ENCODE data around the gene MAST2. TPM values are rescaled to one million over a fixed set of nuclear protein-coding genes. Genes with fewer than 3 reads are reported as not detected.
"Not testable (repeated sequence)": the region's sequence is repeated elsewhere in the genome, so short reads cannot be mapped to it uniquely, and the experiment has no call there.

The MAST2 gene
- total RNA-seq, 1 donor from 2014 or later = 60.7 TPM

GRCh38 chr1:45870500-45870899, 67.1 kb downstream of the MAST2 start:
- H3K36me3 Mint-ChIP-seq = no peaks in the 10 kb centered on the region
- no peak overlapping the region for H3K4me3 Mint-ChIP-seq
- no peak overlapping the region for H3K27ac Mint-ChIP-seq

GRCh38 chr1:45872173-45872801, 68.9 kb downstream of the MAST2 start:
- not testable (repeated sequence) for H3K27ac Mint-ChIP-seq; H3K27me3 Mint-ChIP-seq (ENCODE audit: low read depth); H3K4me3 Mint-ChIP-seq; DNase-seq (ENCODE audit: low spot score in 2 of 2, unreplicated experiment in 2 of 2); H3K36me3 Mint-ChIP-seq; H3K4me1 Mint-ChIP-seq; H3K9me3 Mint-ChIP-seq

More at GRCh38 chr1:45870500-45870899, 67.1 kb downstream of the MAST2 start:
- no peak for DNase-seq (ENCODE audit: low spot score in 2 of 2, unreplicated experiment in 2 of 2)
- H3K9me3 Mint-ChIP-seq = no peaks in the 10 kb centered on the region
- TF ChIP-seq CTCF (IDR thresholded peaks at IDR 0.05; ENCODE audit: unreplicated experiment) = no peak
- peaks cover 7% of the 10 kb centered on the region for H3K4me1 Mint-ChIP-seq
- no peaks in the 10 kb centered on the region for H3K27me3 Mint-ChIP-seq (ENCODE audit: low read depth)

- Mint-ChIP-seq H3K27ac (no peak overlapping the region), H3K4me1 (peaks cover 4% of the 10 kb centered on the region), H3K27me3 (ENCODE audit: low read depth) (no peaks in the 10 kb centered on the region), H3K9me3 (no peaks in the 10 kb centered on the region), H3K36me3 (no peaks in the 10 kb centered on the region), H3K4me3 (no peak overlapping the region)
- no peak for TF ChIP-seq CTCF (IDR thresholded peaks at IDR 0.05; ENCODE audit: unreplicated experiment)
- no peak for DNase-seq (ENCODE audit: low spot score in 2 of 2, unreplicated experiment in 2 of 2)
Measured at GRCh38 chr1:45876000-45876617, 72.7 kb downstream of the MAST2 start.

- Mint-ChIP-seq H3K4me3 (no peak overlapping the region), H3K4me1 (peaks cover 4% of the 10 kb centered on the region), H3K27ac (no peak overlapping the region), H3K36me3 (no peaks in the 10 kb centered on the region), H3K27me3 (ENCODE audit: low read depth) (no peaks in the 10 kb centered on the region), H3K9me3 (no peaks in the 10 kb centered on the region)
- no peak for TF ChIP-seq CTCF (IDR thresholded peaks at IDR 0.05; ENCODE audit: unreplicated experiment)
- DNase-seq (ENCODE audit: low spot score in 2 of 2, unreplicated experiment in 2 of 2) = no peak
Measured at GRCh38 chr1:45877264-45877663, 73.9 kb downstream of the MAST2 start.

- Mint-ChIP-seq H3K4me3 (no peak overlapping the region), H3K4me1 (peaks cover 4% of the 10 kb centered on the region), H3K27ac (no peak overlapping the region), H3K9me3 (no peaks in the 10 kb centered on the region), H3K36me3 (no peaks in the 10 kb centered on the region), H3K27me3 (ENCODE audit: low read depth) (no peaks in the 10 kb centered on the region)
- DNase-seq (ENCODE audit: low spot score in 2 of 2, unreplicated experiment in 2 of 2) = no peak
- no peak for TF ChIP-seq CTCF (IDR thresholded peaks at IDR 0.05; ENCODE audit: unreplicated experiment)
Measured at GRCh38 chr1:45879885-45880598, 76.6 kb downstream of the MAST2 start.

GRCh38 chr1:45880930-45881329, 77.5 kb downstream of the MAST2 start:
- DNase-seq (ENCODE audit: low spot score in 2 of 2, unreplicated experiment in 2 of 2) = no peak
- H3K36me3 Mint-ChIP-seq = no peaks in the 10 kb centered on the region
- H3K9me3 Mint-ChIP-seq = no peaks in the 10 kb centered on the region
- no peaks in the 10 kb centered on the region for H3K27me3 Mint-ChIP-seq (ENCODE audit: low read depth)
- H3K27ac Mint-ChIP-seq = no peak overlapping the region
- TF ChIP-seq CTCF (IDR thresholded peaks at IDR 0.05; ENCODE audit: unreplicated experiment) = no peak
- peaks cover 4% of the 10 kb centered on the region for H3K4me1 Mint-ChIP-seq
- no peak overlapping the region for H3K4me3 Mint-ChIP-seq
